NCI-H69 (cell line): Measurements from ENCODE around the gene MDN1.
"Not testable (repeated sequence)": the region's sequence is repeated elsewhere in the genome, so short reads cannot be mapped to it uniquely, and the experiment has no call there.

ENCODE experiments used
- DNase-seq: peaks from one replicate; lab custom pipeline; 2025; lab: John Stamatoyannopoulos, UW

MDN1 gene

DNA sequence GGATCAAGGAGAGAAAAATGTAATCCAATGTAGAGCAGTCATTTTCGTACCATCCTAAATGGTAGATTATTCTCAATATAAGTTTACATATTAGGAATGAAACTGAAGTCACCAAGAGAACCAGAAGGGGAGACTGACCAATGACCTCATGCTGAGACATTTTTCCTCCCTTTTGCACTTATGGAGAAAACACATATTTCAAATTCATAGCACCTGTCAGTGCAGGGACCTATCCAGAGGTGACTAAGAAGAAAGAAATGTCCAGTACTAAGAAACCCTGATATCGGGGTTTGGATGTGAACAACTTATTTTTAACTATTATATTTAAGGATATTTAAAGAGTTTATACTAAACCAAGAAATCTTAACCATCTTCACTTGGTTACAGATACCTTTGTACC, 164.5 kb downstream of the MDN1 start:
- no peak for DNase-seq

- DNase-seq: no peak
Observed at GRCh38 chr6:89650579-89650978, 169.0 kb downstream of the MDN1 start.

- DNase-seq: no peak
Observed at GRCh38 chr6:89649682-89650081, 169.9 kb downstream of the MDN1 start.

- peak; percentile 88 for DNase-seq
Observed at GRCh38 chr6:89644864-89645263, 174.7 kb downstream of the MDN1 start.

DNA sequence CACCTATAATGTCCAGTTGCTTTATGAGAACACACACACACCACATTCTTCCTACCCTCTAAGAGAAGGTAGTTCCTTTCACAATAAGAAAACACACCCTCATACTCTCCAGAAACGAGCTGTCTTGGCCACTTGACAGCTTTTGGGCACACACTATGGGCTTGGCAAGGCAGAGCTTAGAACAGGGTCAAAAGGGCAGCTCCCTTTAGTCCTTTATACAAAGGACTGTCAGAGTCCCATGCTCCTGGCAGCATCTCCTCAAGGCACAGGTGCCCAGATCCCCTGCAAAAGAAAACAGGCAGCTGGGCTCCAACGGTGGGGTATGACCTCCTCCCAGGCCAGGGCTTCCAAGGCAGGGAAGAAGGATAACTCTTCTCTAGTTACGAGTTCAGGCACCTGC, 176.2 kb downstream of the MDN1 start:
- peak; percentile 7 for DNase-seq

DNA sequence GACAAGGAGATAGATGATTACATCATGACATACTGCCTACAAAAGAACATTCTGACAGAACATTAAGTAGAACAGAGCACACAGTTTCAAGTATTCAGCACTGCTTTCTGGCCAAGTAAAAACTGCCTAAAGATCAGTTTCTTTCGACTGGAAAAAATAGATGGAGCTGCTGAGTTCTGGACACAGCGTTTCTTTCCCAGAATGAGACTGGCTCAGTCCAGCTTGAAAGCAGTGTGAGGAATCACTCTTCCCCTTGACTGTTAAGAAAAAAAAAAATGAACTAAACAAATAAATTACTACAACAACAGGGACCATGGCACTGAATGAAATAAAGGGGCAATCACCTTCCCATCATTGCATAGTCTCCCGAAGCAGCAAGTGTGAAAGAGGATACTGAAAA, 176.6 kb downstream of the MDN1 start:
- no peak for DNase-seq

DNA sequence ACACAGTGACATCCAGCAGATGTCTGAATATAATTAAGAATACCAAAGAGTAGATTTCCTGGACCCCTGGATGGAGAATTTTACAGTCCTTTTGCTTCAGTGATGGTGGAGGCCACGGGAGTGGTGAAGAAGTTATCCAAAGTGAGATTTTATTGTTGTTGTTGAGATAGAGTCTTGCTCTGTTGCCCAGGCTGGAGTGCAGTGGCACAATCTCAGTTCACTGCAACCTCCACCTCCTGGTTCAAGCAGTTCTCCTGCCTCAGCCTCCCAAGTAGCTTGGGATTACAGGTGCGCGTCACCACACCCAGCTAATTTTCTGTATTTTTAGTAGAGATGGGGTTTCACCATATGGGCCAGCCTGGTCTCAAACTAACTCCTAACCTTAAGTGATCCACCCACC, 178.0 kb downstream of the MDN1 start:
- not testable (repeated sequence) for DNase-seq

DNA sequence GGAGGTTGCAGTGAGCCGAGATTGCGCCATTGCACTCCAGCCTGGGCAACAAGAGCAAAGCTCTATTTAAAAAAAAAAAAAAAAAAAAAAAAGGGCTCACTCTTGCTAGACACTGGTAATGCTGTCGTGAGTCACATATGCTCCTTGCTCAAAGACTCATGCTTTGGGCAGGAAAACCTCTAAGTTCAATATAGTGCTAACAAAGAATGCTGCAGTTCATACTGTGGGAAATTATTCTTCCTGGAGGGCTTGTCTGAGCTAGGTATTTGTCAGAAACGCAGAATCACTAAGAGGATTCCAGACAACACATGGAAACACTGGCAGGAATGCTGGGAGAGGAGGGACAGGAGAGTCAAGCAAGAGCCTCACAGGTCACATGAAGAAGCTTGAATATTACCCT, 178.8 kb downstream of the MDN1 start:
- no peak for DNase-seq

- DNase-seq: peak; percentile 97
Observed at GRCh38 chr6:89638320-89639195, 181.0 kb downstream of the MDN1 start, which contains the start of gene LYRM2. Gene LYRM2, minus strand, starts transcription at chr6:89638747. Its CDS starts 31 bp downstream, at chr6:89638716.

DNA sequence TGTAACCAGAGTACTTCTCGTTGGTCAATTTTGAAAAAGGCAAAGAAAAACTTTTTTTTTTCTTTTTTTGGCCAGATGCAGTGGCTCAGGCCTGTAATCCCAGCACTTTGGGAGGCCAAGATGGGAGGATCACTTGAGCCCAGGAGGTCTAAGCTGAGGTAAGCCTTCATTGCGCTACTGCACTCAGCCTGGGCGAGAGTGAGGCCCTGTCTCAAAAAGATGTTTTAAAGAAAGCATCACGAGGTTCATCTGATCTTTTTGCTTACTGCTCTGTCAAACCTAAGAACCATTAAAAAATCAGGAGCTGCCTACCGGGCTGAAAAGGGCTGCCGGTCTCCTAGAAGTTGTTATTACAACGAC, 181.7 kb downstream of the MDN1 start:
- peak; percentile 44 for DNase-seq

GRCh38 chr6:89636412-89636811, 183.2 kb downstream of the MDN1 start:
- DNase-seq: not testable (repeated sequence)

GRCh38 chr6:89630488-89630887, 189.1 kb downstream of the MDN1 start:
- DNase-seq: no peak

- DNase-seq: no peak
Observed at GRCh38 chr6:89623749-89624148, 195.8 kb downstream of the MDN1 start.

DNA sequence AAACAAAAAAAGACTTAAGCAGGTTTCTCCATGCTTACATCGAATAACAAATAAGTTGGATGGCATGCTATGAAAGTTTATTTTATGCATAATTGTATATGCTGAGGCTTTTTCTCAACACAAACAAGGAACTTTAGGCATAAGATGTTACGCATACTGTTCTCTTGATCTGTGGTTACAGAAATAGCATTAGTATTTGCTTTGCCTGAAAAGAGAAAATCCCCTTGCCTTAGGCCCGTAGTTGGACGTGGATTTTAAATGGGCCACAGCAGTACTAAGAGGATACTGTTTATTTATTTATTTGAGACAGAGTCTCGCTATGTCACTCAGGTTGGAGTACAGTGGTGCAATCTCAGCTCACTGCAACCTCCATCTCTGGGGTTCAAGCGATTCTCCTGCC, 200.0 kb downstream of the MDN1 start:
- no peak for DNase-seq

- DNase-seq: no peak
Observed at GRCh38 chr6:89618026-89618425, 201.6 kb downstream of the MDN1 start.

DNA sequence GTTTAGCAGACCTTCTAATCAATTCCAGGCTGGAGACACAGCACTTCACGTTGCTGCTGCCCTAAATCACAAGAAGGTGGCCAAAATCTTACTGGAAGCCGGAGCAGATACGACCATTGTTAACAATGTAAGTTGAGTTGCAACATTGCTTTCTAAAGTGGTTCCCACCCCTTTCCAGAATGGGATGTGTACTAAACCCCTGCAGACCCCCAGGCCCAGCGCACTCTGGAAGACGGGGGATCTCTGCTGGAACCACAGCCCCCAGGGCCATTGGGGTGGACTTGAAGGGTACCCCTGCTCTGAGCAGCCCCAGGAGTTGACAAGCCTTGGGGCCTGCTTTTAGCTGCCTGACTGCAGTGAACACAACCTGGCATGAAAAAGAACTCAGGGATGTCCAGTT, 203.1 kb downstream of the MDN1 start:
- no peak for DNase-seq

- no peak for DNase-seq
Observed at GRCh38 chr6:89615882-89616281, 203.7 kb downstream of the MDN1 start.

DNA sequence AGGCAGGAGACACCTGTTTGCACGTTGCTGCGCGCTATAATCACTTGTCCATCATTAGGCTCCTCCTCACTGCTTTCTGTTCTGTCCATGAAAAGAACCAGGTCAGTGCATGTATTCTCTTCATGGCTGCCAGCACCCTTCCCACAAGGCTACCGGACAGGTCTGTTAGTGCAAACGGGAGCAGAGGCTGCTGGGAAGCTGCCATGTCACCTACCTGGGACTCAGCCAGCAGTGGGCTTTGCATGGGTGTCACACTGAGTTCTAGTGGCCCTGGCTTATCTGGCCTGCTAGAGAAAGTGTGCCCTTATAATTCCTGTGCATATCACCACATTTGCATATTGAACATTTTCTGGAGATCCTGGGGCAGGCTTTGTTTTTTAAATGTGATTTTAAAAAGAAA, 205.8 kb downstream of the MDN1 start:
- DNase-seq: no peak

DNA sequence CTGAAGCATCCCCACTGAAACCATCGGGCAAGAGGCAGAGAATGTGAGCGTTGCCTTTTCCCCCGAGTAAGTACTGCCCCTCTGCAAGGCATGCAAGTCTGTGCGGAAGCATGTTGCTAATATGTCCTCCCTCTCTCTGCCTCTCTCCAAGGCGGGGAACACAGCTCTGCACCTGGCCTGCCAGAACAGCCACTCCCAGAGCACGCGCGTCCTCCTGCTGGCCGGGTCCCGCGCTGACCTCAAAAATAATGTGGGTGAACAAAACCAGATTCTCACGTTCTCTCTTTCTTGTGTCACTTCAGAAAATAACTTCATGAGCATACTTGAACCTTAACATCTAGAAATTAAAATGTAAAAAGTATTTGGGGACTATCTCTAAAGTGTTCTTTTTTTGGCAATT, 207.5 kb downstream of the MDN1 start:
- DNase-seq: no peak

DNA sequence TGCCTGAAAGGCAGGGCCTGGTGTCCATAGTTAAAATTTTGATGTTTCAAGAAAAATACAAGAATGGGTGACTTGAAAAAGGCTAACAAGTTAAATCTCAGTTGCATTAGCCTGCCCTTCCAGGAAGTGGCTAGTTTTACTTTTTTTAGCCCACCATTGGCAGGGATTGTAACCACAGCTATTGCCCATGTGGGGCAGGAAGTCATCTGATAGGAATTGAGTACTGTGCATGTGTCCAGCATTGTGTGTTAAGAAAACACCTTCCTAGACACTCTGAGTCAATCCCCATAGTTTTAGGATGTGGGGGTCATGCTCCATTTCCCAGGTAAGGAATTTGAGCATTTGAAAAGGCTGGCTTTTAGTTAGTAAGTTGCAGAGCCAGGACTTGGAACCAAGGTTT, 207.9 kb downstream of the MDN1 start:
- DNase-seq: no peak

- DNase-seq: peak; percentile 69
Observed at GRCh38 chr6:89610149-89610642, 209.4 kb downstream of the MDN1 start.

- DNase-seq: peak; percentile 61
Observed at GRCh38 chr6:89605861-89606260, 213.7 kb downstream of the MDN1 start.

DNA sequence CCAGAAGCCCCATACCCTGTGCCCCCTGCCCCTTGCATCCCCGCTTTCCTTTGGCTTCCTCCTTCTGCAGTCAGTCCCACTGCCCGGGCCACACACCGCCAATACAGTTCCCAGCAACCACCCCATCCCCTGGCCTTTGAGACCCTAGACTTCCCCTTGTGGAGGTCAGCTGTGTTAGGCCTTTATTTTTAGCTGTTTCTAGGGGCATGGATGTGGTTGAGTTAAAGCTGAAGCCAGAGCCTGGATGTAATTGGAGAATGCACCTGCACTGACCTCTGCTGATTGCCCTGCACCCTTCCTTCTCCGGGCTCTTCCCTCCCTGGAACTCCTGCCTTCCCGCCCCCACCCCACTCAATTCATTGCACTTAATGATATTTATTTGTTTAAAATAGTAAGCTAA, 214.9 kb downstream of the MDN1 start:
- peak; percentile 68 for DNase-seq

- no peak for DNase-seq
Observed at GRCh38 chr6:89602166-89602565, 217.4 kb downstream of the MDN1 start.
